Heart left ventricle (tissue), 13 donors: ENCODE data around the gene NELFB.
A peak's percentile ranks its signal among the peaks of the same experiment; 100 is the strongest.

ENCODE experiments used
- CTCF ChIP-seq, 12 donors: fragments of 200-600 bp; sonication (generic) in 4 of 12; IDR thresholded peaks; one replicate each; pipeline versions ENCODE4 v1.5.0 to v1.8.0; 2018 to 2022; ENCODE audit warnings: antibody characterized with exemption in 12 of 12, mild to moderate bottlenecking in 5 of 12
- POLR2A ChIP-seq, 2 donors: fragments of 450-650 bp; IDR thresholded peaks; one replicate each; pipeline ENCODE4 v1.6.1; 2017; ENCODE audit warnings: antibody characterized with exemption in 2 of 2, mild to moderate bottlenecking in 2 of 2, moderate library complexity in 2 of 2
- donor health status: ischemic (EF 13 %, LVEDD 7.1; RV severe dilation, severe dysfunction).
- donor health status: DM: no; HTN: yes; CAD: no.
- donor health status: DM: no; HTN: no; CAD: no.
- donor health status: ischemic (EF 25% LVEDD 6.9; RV normal size, moderate dysfunction).
- donor health status: ischemic (EF 25% LVEDD 5.7; RV mildly dilated, moderate dysfunction).
- donor health status: ischemic (EF 35%, LVEDD 5.7; RV mildly dilated, moderate dysfunction).
- donor health status: nonischemic (EF 11% LVEDD 7.7; RV severe dilation, severe dysfunction).
- donor health status: DM: yes; HTN: yes; CAD: no.
- donor health status: PGD.
- donor health status: ischemic (EF 29% LVEDD 5.4; RV normal size, mild dysfunction).
- donor health status: nonischemic (EF 23%, LVEDD 6.1; RV moderate dilation, normal function).

GRCh38 chr9:137301081-137301947 lies 46.2 kb downstream of the NELFB start:
- TF ChIP-seq CTCF (IDR thresholded peaks at IDR 0.05): peak in 6 of 12 donors; percentile 25 to 47 (median 38)
- TF ChIP-seq POLR2A (IDR thresholded peaks at IDR 0.05): no peak
